GM12891 (cell line): ENCODE results near the gene MMP8.
"Not testable (repeated sequence)": the region's sequence is repeated elsewhere in the genome, so short reads cannot be mapped to it uniquely, and the experiment has no call there.

Experiments
- DNase-seq: peaks from one replicate; pipeline ENCODE4 v3.0.0; 2011; ENCODE audit warnings: low spot score; ENCODE audit not compliant: insufficient read length
- FAIRE-seq: peaks from 2 replicates; lab custom pipeline; 2011; peaks lifted over from hg19 to GRCh38; lab: Jason Lieb, UNC
- PAX5 ChIP-seq: IDR thresholded peaks from 2 replicates; pipeline ENCODE4 v1.6.1; 2011; ENCODE audit warnings: low read length, moderate library complexity, mild to moderate bottlenecking; ENCODE audit not compliant: insufficient read depth, severe bottlenecking
- POLR2A ChIP-seq: IDR thresholded peaks from 2 replicates; pipeline ENCODE4 v1.6.1; 2011; ENCODE audit warnings: low read depth, low read length, control low read depth
- POLR2AphosphoS5 ChIP-seq: IDR thresholded peaks from 2 replicates; pipeline ENCODE4 v1.6.1; 2011; ENCODE audit warnings: low read depth, low read length, control low read depth
- POU2F2 ChIP-seq: IDR thresholded peaks from 2 replicates; pipeline ENCODE4 v1.6.1; 2011; ENCODE audit warnings: low read depth, mild to moderate bottlenecking, control low read depth, low read length, moderate library complexity
- SPI1 ChIP-seq: IDR thresholded peaks from 2 replicates; pipeline ENCODE4 v1.6.1; 2011; ENCODE audit warnings: low read depth, low read length, control low read depth
- TAF1 ChIP-seq: IDR thresholded peaks from 2 replicates; pipeline ENCODE4 v1.6.1; 2011; ENCODE audit warnings: low read depth, low read length, control low read depth

Gene MMP8

DNA sequence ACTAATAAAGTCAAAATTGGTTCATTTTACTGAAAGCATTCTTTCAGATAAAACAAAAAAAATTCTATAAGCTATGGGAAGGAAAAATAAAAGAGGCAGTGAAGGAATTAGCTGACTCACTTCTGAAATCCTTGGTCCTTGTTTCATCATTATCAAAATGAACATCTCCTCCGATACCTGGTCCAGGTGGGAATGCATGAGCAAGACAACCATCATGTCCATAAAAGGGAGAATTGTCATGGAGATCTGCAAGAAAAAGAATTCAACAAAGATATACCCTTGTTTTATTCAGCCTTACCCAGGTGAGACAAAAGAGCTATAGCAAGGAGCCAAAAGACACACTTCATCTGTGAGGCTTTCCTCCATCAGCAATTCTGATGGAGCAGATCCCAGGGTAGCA is 28.5 kb upstream of the MMP8 start:
- TF ChIP-seq SPI1 (no peak), POLR2A (no peak), TAF1 (no peak), POLR2AphosphoS5 (no peak), PAX5 (no peak), POU2F2 (no peak)
- FAIRE-seq = no peak
- no peak for DNase-seq

DNA sequence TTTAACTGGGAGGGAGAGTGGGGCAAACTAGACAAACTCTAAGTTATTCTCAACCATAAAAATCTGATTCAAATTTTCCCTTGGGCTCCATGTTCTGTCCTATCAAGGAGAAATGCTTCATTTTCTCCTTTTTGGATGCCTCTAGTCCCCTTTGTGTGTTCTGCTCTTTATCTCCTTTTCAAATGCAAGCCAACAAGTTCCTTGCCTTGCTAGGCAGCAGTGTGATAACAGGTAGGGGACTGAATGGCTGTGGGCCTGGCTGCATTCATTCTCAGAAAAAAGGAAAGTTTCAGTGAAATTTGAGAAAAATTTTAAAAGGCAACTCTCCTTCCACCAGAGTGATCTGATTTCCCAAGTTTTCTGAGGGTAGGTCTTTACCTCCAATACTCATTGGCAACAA is 26.9 kb upstream of the MMP8 start:
- no peak for FAIRE-seq
- no peak for DNase-seq
- no peak for TF ChIP-seq POLR2A
- TF ChIP-seq POLR2AphosphoS5 = no peak
- TF ChIP-seq PAX5 = no peak
- no peak for TF ChIP-seq POU2F2
- TF ChIP-seq TAF1 = no peak
- TF ChIP-seq SPI1 = no peak

DNA sequence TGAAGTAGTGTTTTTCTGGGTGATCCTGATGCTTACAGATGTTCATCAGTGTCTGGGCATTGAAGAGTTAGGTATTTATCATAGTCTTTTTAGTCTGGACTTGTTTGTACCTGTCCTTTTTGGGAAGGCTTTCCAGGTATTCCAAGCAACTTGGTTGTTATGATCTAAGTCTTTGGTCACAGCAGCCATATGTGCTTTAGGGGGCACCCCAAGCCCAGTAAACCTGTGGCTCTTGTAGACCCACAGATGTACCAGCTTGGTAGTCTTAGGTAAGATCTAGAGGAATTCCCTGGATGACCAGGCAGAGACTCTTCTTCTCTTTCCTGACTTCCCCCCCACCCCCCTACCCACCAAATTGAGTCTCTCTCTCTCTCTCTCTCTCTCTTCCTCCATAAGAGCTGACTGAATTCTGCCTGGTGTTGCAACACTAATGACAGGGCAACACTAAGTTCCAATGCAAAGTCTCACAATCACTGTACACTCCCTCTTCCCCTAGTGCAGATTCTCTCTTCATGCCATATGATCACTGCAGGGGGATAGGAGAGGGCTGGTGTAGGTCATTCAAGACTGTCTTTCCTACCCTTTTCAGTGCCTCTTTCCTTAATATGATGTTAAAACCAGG is 24.5 kb upstream of the MMP8 start:
- DNase-seq = no peak
- TF ChIP-seq PAX5 = no peak
- TF ChIP-seq POLR2A = no peak
- no peak for TF ChIP-seq POLR2AphosphoS5
- FAIRE-seq = no peak

DNA sequence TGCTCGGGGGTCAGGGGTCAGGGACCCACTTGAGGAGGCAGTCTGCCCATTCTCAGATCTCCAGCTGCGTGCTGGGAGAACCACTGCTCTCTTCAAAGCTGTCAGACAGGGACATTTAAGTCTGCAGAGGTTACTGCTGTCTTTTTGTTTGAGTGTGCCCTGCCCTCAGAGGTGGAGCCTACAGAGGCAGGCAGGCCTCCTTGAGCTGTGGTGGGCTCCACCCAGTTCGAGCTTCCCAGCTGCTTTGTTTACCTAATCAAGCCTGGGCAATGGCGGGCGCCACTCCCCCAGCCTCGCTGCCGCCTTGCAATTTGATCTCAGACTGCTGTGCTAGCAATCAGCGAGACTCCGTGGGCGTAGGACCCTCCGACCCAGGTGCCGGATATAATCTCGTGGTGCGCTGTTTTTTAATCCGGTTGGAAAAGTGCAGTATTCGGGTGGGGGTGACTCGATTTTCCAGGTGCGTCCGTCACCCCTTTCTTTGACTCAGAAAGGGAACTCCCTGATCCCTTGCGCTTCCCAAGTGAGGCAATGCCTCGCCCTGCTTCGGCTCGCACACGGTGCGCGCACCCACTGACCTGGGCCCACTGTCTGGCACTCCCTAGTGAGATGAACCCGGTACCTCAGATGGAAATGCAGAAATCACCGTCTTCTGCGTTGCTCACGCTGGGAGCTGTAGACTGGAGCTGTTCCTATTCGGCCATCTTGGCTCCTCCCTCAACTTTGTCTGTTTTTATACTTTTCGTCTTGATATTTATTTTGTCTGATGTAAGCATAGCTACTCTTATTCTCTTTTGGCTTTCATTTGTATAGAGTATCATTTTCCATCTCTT is 22.2 kb upstream of the MMP8 start:
- not testable (repeated sequence) for FAIRE-seq, DNase-seq

DNA sequence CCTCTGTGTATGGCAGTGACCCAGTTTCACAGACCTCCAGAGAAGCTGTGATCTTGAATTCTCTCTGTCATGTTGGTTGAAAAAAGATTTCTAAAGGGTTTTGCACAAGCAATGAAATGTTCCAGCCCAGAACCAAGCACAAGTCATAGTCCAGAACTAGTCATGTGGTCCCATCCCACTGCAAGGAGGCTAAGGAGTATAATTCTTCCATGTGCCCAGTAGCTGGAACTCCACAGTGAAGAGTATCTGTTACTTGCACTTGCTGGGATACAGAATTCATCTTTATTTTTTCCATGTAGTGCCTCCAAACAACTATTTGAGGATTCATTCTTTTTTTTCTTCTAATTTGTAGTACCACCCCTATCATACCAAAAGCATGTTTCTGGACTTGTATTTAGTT is 9.9 kb upstream of the MMP8 start:
- TF ChIP-seq POLR2AphosphoS5 = no peak
- no peak for TF ChIP-seq POLR2A
- TF ChIP-seq SPI1 = no peak
- no peak for TF ChIP-seq PAX5
- TF ChIP-seq TAF1 = no peak
- TF ChIP-seq POU2F2 = no peak
- FAIRE-seq (no peak), DNase-seq (no peak)

DNA sequence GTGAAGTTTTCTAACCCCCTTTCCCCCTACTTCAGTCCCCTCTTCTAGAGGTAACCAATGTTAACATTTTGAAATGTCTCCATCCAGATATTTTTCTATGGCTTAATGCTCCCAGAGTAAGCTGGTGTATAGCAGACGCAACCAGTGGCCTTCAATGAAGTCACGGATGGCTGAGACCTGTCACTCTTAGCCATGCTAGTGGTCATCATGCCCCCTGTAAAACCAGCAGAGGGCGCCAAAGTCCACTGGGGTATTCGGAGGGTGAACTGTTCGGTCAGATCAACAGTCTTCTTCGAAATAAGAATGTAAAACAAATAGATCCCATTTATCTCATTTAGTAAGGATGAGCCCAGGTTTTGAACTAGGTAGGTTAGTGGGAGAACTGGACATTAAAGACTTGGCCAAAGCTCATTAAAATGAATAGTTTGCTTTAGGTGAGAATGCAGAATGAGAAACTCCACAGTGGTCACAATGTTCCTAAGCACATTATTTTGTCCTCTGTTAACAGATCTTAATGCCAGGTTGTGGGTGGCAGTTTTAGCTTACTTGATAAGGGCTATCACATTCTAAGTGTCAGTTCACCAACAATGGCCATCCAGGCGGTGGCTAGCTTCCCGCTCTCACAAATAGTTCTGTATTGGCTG is 8.6 kb upstream of the MMP8 start:
- DNase-seq (peak; percentile 33), FAIRE-seq (no peak)
- TF ChIP-seq PAX5 = peak; percentile 81
- TF ChIP-seq POLR2A = no peak

DNA sequence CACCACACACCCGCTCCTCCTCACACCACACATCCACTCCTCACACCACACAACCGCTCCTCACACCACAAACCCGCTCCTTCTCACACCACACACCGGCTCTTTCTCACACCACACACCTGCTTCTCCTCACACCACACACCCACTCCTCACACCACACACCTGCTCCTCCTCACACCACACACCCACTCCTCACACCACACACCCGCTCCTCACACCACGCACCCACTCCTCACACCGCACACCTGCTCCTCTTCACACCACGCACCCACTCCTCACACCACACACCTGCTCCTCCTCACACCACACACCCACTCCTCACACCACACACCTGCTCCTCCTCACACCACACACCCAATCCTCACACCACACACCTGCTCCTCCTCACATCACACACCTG is 6.2 kb upstream of the MMP8 start:
- not testable (repeated sequence) for DNase-seq
- peak; percentile 99 for FAIRE-seq

DNA sequence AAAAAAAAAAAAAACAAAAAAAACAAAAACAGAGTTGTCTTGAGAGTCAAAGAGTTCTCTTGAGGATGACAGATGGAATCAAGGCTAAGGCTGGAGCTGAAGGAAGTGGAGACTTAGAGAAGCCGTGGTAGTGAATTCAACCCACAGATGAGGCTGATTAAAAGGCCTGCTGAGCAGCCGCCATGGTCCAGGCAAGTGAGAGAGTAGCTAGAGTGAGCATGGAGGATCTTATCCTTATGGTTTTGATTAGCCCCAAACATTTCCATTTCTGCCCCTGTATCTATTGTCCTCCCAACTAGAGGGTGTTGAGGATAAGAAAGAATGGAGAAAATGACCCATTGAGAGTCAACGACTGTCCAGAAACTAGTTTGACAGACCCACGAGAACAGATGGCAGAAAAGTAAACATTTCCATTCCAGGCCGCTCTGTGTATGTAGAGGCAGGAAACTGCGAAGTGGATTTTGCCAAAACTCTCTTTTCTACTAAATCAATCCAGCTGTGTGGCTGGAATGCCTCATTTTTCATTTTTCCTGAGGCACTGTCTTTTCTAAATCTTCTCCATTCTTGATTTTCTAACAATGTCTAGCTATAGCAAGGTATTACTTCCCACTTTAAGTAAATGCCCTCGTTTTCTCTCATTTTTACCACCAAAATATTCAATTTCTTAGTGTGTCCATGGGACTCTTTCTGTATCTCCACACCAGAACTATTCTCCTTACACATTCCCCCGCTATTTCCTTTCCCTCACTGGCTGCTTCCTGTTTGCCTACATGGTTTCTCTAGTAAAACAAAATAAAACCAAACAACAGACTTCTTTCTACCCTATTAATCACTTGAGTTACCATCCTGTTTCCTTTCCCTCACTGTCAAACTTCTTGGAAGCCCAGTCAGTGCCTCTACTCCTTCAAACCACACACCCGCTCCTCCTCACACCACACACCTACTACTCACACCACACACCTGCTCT is 5.4 kb upstream of the MMP8 start:
- TF ChIP-seq PAX5 (no peak), POLR2AphosphoS5 (no peak), POLR2A (no peak), POU2F2 (no peak), TAF1 (no peak), SPI1 (no peak)
- DNase-seq (no peak), FAIRE-seq (no peak)

DNA sequence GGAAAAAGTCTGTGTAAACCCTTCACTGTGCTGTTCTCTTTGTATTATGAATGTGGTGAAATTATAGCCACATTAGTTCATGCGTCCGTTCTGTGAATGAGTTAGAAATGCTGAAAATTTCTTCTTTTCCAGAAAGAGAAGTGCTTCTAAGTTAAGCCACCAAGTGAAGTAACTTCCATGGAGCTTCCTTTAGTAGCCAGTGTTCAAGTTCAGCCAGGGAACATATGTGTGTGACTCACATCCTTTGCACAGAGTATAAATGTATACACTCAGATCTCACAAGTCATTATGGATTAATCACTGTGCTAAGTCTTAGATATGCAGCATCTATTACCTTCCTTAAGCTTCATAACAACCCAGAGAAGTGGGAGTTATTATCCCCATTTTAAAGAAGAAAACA is 3.1 kb upstream of the MMP8 start:
- FAIRE-seq (no peak), DNase-seq (no peak)
- TF ChIP-seq POU2F2 (no peak), PAX5 (no peak), POLR2A (no peak), TAF1 (no peak), POLR2AphosphoS5 (no peak), SPI1 (no peak)
